WI38 (cell line): Measurements from ENCODE around the gene HCN1.
"Not testable (repeated sequence)": the region's sequence is repeated elsewhere in the genome, so short reads cannot be mapped to it uniquely, and the experiment has no call there.

Source experiments
- H3K4me3 ChIP-seq: 2 replicates; pipeline ENCODE4 v1.5.1; 2011; ENCODE audit warnings: low read depth, mild to moderate bottlenecking, control low read depth, low read length
- CTCF ChIP-seq: IDR thresholded peaks from 2 replicates; pipeline ENCODE4 v1.5.1; 2012; ENCODE audit warnings: low read depth, mild to moderate bottlenecking, control low read depth, low read length

The HCN1 gene

DNA sequence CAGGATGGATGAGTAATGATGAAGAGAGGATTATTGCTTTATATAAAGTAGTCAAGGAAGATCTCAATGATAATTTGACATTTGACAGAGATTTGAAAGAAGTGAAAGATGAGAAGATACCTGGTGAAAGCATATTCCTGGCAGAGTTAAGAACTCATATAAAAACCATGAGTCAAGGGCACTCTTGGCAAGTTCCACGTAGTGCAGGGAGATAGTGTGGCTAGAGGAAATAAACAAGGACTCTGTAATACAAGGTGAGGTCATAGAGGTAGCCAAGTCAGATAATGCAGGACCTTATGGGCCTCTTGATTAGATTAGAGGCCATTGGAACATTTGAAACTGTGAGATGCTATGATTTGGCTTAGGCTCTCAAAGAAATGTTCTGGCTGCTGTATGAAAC is 72.3 kb downstream of the HCN1 start:
- TF ChIP-seq CTCF: no peak
- no peak overlapping the region for H3K4me3 ChIP-seq

DNA sequence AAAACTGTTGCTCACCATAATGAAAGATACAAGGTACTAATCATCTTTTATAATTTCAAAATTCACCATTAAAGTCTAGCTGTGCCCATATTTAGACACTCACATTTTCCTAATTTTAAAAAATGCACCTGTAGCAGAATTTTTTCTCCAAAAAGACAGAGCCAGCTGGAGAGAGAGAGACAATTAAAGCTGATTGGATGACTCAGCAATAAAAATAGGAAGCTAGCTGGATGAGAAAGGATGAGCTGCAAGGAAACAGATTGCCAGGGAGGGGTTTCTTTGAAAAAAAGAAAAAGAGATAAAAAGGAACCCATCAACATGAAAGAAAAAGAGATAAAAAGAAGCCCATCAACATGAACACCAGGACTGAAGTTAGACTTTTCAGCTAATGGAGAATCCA is 73.8 kb downstream of the HCN1 start:
- no peak overlapping the region for H3K4me3 ChIP-seq
- no peak for TF ChIP-seq CTCF

GRCh38 chr5:45617859-45618416 is 78.2 kb downstream of the HCN1 start:
- no peak overlapping the region for H3K4me3 ChIP-seq
- TF ChIP-seq CTCF: no peak

- TF ChIP-seq CTCF: no peak
- H3K4me3 ChIP-seq: no peak overlapping the region
These were observed 86.5 kb downstream of the HCN1 start for GRCh38 chr5:45609661-45610060.

- TF ChIP-seq CTCF: no peak
- H3K4me3 ChIP-seq: no peak overlapping the region
These were observed 92.1 kb downstream of the HCN1 start for GRCh38 chr5:45604092-45604491.

- no peak for TF ChIP-seq CTCF
These were observed 94.8 kb downstream of the HCN1 start for GRCh38 chr5:45601424-45601823.

DNA sequence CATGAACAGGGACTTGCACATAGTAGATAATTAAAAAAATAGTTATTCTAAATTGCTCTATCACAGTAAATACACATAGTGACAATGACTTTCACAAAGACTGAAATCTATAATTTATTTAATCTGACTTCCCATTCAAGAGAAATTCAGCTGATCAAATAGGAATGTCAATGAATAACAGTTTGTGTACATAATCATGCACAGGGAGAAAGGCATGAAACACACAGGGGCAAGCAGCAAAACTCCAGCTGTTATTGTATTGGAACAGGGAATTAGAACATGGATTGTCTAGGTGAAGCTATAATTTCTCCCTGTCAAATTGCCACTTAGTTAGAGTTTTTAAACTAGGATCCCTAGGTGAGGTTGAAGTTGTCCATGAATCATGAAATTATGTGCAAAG is 99.9 kb downstream of the HCN1 start:
- TF ChIP-seq CTCF: no peak

More at GRCh38 chr5:45601424-45601823, 94.8 kb downstream of the HCN1 start:
- H3K4me3 ChIP-seq: no peak overlapping the region

DNA sequence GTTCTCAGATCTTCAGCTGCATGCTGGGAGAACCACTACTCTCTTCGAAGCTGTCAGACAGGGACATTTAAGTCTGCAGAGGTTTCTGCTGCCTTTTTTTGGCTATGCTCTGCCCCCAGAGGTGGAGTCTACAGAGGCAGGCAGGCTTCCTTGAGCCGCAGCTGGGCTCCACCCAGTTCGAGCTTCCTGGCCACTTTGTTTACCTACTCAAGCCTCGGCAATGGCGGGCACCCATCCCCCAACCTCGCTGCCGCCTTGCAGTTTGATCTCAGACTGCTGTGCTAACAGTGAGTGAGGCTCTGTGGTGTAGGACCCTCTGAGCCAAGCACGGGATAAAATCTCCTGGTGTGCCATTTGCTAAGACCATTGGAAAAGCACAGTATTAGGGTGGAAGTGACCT is 110.2 kb downstream of the HCN1 start:
- H3K4me3 ChIP-seq: not testable (repeated sequence)

More for the DNA sequence above, 99.9 kb downstream of the HCN1 start:
- H3K4me3 ChIP-seq: no peak overlapping the region
